ENCODE results near the gene GRIFIN.

Gene GRIFIN

DNA sequence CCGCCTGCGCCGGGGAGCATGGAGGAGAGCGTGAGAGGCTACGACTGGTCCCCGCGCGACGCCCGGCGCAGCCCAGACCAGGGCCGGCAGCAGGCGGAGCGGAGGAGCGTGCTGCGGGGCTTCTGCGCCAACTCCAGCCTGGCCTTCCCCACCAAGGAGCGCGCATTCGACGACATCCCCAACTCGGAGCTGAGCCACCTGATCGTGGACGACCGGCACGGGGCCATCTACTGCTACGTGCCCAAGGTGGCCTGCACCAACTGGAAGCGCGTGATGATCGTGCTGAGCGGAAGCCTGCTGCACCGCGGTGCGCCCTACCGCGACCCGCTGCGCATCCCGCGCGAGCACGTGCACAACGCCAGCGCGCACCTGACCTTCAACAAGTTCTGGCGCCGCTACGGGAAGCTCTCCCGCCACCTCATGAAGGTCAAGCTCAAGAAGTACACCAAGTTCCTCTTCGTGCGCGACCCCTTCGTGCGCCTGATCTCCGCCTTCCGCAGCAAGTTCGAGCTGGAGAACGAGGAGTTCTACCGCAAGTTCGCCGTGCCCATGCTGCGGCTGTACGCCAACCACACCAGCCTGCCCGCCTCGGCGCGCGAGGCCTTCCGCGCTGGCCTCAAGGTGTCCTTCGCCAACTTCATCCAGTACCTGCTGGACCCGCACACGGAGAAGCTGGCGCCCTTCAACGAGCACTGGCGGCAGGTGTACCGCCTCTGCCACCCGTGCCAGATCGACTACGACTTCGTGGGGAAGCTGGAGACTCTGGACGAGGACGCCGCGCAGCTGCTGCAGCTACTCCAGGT, 43.1 kb downstream of the GRIFIN start:
- DNase-seq (ENCODE audit: low read depth), result no peak

GRCh38 chr7:2431260-2431867, 44.8 kb downstream of the GRIFIN start:
- DNase-seq (ENCODE audit: low read depth), result no peak

DNA sequence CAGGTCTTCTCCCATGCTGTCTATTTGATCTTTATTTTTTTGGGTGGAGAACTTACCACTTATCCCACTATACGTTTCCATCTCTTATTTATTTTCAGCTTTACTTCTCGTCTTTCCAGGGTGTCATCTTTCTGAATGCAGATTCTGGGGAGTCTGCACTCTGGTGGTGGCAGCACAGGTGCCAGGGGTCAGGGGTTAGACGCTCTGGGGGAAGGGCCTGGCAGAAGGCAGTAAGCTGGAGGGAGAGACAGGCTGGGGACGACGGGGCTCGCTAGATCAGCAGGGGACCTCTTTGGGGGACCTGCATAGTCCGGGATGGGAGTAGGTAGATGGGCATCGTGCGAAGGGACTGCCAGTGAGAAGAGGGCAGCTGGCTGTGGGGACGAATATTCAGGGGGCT, 50.4 kb downstream of the GRIFIN start:
- DNase-seq (ENCODE audit: low read depth), result no peak

All from HS-5 (cell line).